Pancreas (tissue), 10 donors: ENCODE data around the gene IL3. TPM values are rescaled to one million over a fixed set of nuclear protein-coding genes. Genes with fewer than 3 reads are reported as not detected.
A peak's percentile ranks its signal among the peaks of the same experiment; 100 is the strongest.

Source experiments
- ATAC-seq, 4 donors: fragments of 200-7000 bp; cut with Tn5 transposase; one replicate each; pipeline versions ENCODE4 v1.8.0 to v1.9.1; 2020; ENCODE audit warnings: mild to moderate bottlenecking in 4 of 4, moderate library complexity in 4 of 4
- DNase-seq, 6 donors: peaks; one replicate each; pipeline ENCODE4 v3.0.0-alpha.2; 2020
- FAIRE-seq: peaks from 2 replicates; lab custom pipeline; 2012; peaks lifted over from hg19 to GRCh38; lab: Jason Lieb, UNC
- H3K27ac ChIP-seq, 4 donors: fragments of 200-600 bp; sonication (generic); 1 replicate in 3 of 4; 2 replicates in 1 of 4; pipeline versions ENCODE4 v1.5.0 to v1.8.0; 2020
- H3K27me3 ChIP-seq, 4 donors: fragments of 200-600 bp; one replicate each; pipeline ENCODE4 v1.8.0; 2021
- H3K36me3 ChIP-seq, 3 donors: fragments of 200-600 bp; sonication (generic) in 1 of 3; one replicate each; pipeline versions ENCODE4 v1.5.0 to v1.8.0; 2020 to 2021
- H3K4me1 ChIP-seq, 3 donors: fragments of 200-600 bp; one replicate each; pipeline ENCODE4 v1.8.0; 2021
- H3K4me3 ChIP-seq, 4 donors: fragments of 200-600 bp; sonication (generic) in 2 of 4; one replicate each; pipeline versions ENCODE4 v1.5.0 to v1.8.0; 2020 to 2021
- H3K9me3 ChIP-seq, 4 donors: fragments of 200-600 bp; one replicate each; pipeline ENCODE4 v1.8.0; 2021
- CTCF ChIP-seq, 4 donors: fragments of 200-600 bp; sonication (generic) in 3 of 4; IDR thresholded peaks; one replicate each; pipeline versions ENCODE4 v1.5.0 to v1.8.0; 2021; ENCODE audit warnings: antibody characterized with exemption in 4 of 4
- WGBS, 2 donors: extraction: QIAGEN DNeasy Blood & Tissue Kit; methylation state at CpG; one replicate each; pipeline ENCODE4 v1.1.7; 2013; 5-methylcytosine and 5-hydroxymethylcytosine counted together
- intact Hi-C, 3 donors: fragments of 100-400 bp; cut with DNase I; formaldehyde crosslinking; loops; one replicate each; pipeline versions ENCODE4 v1.11.1 to v1.14.2; 2022
- polyA plus RNA-seq, 2 donors: library from polyadenylated mRNA; stranded (reverse); fragments of 200-250 nt; gene quantifications; one replicate each; pipeline ENCODE4 v1.2.3, GENCODE V29; 2013
- total RNA-seq, 6 donors: library from RNA; stranded (reverse); fragmentation: NEBNext Ultra II Directional in 4 of 6; extraction: Animal tissue kit (Norgen Biotek cat#: 25700) in 4 of 6; gene quantifications; one replicate each; pipeline versions ENCODE4 v1.2.1 to v1.2.4, GENCODE V29; 2021 to 2023
- donor health status: healthy with polysubstance abuse.
- donor health status: DM: no; HTN: no; CAD: no; lungs with moderate emphysema.
- donor health status: DM: no; HTN: no; CAD: no.
- donor health status: control.
- donor health status: control.
- donor health status: Bipolar disorder and iron deficiency.
- donor health status: DM: yes; HTN: yes; CAD: no.
- donor health status: DM: no; HTN: no; CAD: no.
- donor health status: DM: no; HTN: no; CAD: no.
- donor health status: DM: yes; HTN: yes; CAD: no.

The IL3 gene
- total and polyA plus RNA-seq, 8 donors, result not detected

DNA sequence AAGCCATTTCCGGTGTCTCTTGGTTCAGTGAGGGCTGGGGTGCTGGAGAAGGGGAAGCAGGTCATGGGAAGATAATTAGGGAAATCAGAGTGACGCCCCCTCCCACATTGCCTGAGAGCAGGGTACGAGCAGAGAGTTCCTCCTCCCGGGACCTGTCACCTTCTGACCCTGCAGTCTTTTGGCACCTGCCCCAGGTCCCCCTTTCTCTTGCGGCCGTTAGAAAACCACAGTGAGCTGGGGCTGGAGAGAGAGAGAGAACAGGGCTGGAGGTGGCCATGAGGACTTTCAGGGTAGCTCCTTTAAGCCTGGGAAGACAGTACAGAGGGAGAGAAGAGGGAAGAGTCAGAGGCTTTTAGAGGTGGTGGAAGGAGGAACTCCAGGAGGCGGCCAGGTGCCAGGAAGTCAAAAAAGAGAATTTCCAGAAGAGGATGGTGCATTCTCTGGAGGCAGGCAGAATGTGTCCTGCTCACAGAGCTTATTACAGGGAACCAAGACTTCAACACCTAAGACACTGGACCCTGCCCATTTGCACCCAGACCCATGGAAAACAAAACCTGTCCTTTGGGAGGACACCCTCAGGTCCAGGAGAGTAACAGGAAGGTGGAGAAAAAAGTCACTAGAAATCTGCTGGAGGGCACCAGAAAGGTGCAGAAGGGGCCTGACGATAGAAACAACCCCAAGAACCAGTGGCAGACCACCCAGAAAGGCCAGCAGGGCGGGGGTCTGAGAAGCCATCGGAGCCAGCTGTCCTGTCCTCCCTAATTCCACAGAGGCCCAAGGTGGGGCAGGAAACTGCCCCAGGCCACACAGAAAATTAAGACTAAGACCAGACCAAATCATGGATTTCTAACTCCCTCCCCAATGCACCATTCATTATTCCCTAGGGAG lies 42.5 kb upstream of the IL3 start:
- Histone ChIP-seq H3K36me3 (no peaks in the 10 kb centered on the region), H3K4me1 (no peaks in the 10 kb centered on the region), H3K9me3 (no peaks in the 10 kb centered on the region), H3K27me3 (no peaks in the 10 kb centered on the region), H3K27ac (no peak overlapping the region), H3K4me3 (no peak overlapping the region)
- intact Hi-C loops, result no loop called here
- peak in 2 of 6 donors; percentile 2 to 12 for DNase-seq
- FAIRE-seq, result no peak
- 33 to 34% methylated on average over 9 to 10 of the region's 10 CpGs for WGBS, 2 donors
- no peak for ATAC-seq
- TF ChIP-seq CTCF (IDR thresholded peaks at IDR 0.05), result no peak

DNA sequence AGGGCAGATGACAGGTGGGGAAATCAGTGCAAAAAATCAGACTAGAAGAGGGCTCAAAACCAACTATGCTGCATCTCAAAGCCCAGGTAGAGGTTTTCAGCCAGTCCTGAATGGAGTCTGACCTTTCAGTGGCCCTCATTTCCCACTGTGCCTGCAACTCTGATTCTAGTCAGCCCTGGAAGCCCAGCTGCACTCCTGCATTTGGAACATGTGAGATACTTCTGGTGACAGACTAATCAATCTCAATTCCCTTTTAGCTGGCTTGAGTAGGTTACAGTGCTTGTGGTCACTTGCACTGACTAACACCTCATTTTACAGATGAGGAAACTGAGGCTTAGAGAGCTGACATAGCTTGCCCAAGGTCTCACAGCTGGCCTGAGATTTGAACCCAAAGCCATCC lies 41.1 kb upstream of the IL3 start:
- no peak for TF ChIP-seq CTCF (IDR thresholded peaks at IDR 0.05)
- no peak for ATAC-seq
- intact Hi-C loops, result no loop called here
- no peak overlapping the region for H3K4me3 ChIP-seq
- H3K9me3 ChIP-seq, result no peaks in the 10 kb centered on the region
- DNase-seq, result no peak
- H3K27me3 ChIP-seq, result no peaks in the 10 kb centered on the region
- no peak overlapping the region for H3K27ac ChIP-seq
- no peaks in the 10 kb centered on the region for H3K4me1 ChIP-seq
- H3K36me3 ChIP-seq, result no peaks in the 10 kb centered on the region
- FAIRE-seq, result no peak

DNA sequence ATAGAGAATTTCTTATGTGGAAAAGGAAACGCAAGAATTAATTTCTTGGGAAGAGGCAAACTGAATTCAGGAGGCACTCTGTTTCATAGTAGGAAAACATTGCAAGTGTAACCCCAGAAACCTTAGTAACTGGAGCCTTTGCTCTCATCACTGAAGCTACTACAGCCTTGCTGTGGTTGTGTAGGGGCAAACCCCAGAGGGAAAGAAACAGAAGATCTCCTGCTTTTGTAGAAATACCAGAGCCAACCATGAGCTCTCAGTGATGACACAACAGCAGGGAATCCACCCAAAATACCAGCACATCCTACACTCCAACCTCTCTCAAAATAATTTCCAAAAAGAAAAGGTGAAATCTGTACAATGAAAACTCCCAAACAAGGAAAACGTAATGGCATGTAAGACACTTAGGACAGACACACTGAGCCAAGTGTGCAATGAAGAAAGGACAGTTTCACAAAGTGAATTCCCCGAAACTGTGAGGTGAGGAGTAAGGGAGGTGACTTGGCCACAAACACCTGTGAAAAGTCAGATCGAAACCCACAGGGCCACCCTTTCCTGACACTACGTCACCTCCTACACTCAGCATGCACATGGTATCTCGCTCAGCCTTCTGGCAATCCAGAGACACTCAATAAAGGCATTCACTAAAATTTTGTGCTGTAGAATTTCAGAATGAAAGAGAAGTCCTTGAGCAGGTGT lies 40.4 kb upstream of the IL3 start:
- peak in 1 of 4 donors; percentile 15 for ATAC-seq

GRCh38 chr5:132020568-132021339 lies 39.7 kb upstream of the IL3 start:
- no peak for TF ChIP-seq CTCF (IDR thresholded peaks at IDR 0.05)
- H3K27me3 ChIP-seq, result no peaks in the 10 kb centered on the region
- no peak for ATAC-seq
- 79 to 80% methylated on average over 6 of the region's 6 CpGs for WGBS, 2 donors
- no peak overlapping the region for H3K4me3 ChIP-seq
- intact Hi-C loops, result no loop called here
- peak in 2 of 6 donors; percentile 2 to 8 for DNase-seq
- no peaks in the 10 kb centered on the region for H3K4me1 ChIP-seq
- no peak for FAIRE-seq
- H3K9me3 ChIP-seq, result no peaks in the 10 kb centered on the region
- H3K27ac ChIP-seq, result no peak overlapping the region
- H3K36me3 ChIP-seq, result no peaks in the 10 kb centered on the region

More for the DNA sequence above, 40.4 kb upstream of the IL3 start:
- DNase-seq, result no peak
- H3K27me3 ChIP-seq, result no peaks in the 10 kb centered on the region
- WGBS, 2 donors, result 74 to 75% methylated on average over 6 of the region's 6 CpGs
- intact Hi-C loops, result no loop called here
- H3K27ac ChIP-seq, result no peak overlapping the region
- TF ChIP-seq CTCF (IDR thresholded peaks at IDR 0.05), result no peak
- H3K36me3 ChIP-seq, result no peaks in the 10 kb centered on the region
- no peaks in the 10 kb centered on the region for H3K9me3 ChIP-seq
- no peaks in the 10 kb centered on the region for H3K4me1 ChIP-seq
- no peak for FAIRE-seq
- H3K4me3 ChIP-seq, result no peak overlapping the region
